ENCODE results near the gene MRPL47. TPM values are rescaled to one million over a fixed set of nuclear protein-coding genes. Genes with fewer than 3 reads are reported as not detected.

Gene MRPL47
- total and polyA plus RNA-seq, 2 of the 13 experiments (the other 11 are each of a cell fraction or from before 2014, with no cell fraction given), result 36.1 to 83.8 TPM

DNA sequence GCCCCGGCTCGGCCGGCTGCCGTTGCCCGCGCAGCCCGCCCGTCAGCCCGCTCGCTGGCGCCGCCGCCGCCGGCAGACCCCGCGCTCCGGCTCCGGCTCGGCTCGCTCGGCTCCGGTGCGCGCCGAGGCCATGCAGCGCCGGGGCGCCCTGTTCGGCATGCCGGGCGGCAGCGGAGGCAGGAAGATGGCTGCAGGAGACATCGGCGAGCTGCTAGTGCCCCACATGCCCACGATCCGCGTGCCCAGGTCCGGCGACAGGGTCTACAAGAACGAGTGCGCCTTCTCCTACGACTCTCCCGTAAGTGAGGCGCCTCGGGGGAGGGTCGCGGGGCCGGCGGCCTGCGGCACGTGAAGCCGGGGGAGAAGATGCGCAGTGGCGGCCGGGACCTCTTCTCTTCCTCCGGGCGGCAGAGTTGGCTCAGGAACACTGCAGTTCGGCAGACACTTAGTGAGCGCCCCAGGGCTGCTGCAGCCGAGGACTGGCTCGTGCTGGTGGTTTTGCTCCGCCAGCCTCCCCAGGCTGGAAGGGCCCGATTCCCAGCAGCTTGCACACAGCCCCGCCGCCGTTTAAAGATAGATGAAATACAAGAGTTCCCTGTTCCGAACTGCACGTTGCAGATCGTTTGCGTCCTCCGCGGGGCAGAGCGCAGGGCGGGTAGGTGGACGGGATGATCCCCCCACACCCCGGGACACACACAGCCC lies 48.8 kb upstream of the MRPL47 start (continued):
- TF ChIP-seq, protein P1, sequence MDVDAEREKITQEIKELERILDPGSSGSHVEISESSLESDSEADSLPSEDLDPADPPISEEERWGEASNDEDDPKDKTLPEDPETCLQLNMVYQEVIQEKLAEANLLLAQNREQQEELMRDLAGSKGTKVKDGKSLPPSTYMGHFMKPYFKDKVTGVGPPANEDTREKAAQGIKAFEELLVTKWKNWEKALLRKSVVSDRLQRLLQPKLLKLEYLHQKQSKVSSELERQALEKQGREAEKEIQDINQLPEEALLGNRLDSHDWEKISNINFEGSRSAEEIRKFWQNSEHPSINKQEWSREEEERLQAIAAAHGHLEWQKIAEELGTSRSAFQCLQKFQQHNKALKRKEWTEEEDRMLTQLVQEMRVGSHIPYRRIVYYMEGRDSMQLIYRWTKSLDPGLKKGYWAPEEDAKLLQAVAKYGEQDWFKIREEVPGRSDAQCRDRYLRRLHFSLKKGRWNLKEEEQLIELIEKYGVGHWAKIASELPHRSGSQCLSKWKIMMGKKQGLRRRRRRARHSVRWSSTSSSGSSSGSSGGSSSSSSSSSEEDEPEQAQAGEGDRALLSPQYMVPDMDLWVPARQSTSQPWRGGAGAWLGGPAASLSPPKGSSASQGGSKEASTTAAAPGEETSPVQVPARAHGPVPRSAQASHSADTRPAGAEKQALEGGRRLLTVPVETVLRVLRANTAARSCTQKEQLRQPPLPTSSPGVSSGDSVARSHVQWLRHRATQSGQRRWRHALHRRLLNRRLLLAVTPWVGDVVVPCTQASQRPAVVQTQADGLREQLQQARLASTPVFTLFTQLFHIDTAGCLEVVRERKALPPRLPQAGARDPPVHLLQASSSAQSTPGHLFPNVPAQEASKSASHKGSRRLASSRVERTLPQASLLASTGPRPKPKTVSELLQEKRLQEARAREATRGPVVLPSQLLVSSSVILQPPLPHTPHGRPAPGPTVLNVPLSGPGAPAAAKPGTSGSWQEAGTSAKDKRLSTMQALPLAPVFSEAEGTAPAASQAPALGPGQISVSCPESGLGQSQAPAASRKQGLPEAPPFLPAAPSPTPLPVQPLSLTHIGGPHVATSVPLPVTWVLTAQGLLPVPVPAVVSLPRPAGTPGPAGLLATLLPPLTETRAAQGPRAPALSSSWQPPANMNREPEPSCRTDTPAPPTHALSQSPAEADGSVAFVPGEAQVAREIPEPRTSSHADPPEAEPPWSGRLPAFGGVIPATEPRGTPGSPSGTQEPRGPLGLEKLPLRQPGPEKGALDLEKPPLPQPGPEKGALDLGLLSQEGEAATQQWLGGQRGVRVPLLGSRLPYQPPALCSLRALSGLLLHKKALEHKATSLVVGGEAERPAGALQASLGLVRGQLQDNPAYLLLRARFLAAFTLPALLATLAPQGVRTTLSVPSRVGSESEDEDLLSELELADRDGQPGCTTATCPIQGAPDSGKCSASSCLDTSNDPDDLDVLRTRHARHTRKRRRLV (CRISPR knock-in tag; IDR thresholded peaks at IDR 0.05), result no peak
- TF ChIP-seq, protein P2, sequence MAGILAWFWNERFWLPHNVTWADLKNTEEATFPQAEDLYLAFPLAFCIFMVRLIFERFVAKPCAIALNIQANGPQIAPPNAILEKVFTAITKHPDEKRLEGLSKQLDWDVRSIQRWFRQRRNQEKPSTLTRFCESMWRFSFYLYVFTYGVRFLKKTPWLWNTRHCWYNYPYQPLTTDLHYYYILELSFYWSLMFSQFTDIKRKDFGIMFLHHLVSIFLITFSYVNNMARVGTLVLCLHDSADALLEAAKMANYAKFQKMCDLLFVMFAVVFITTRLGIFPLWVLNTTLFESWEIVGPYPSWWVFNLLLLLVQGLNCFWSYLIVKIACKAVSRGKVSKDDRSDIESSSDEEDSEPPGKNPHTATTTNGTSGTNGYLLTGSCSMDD (CRISPR knock-in tag; IDR thresholded peaks at IDR 0.05), result no peak
- TF ChIP-seq KAT2B (IDR thresholded peaks at IDR 0.05; ENCODE audit: borderline replicate concordance, low read depth, low read length) (no peak), RBM22 (optimal IDR thresholded peaks at IDR 0.05; ENCODE audit: low read length) (no peak), ZNF713 (CRISPR knock-in tag; IDR thresholded peaks at IDR 0.05) (no peak), POLR2G (IDR thresholded peaks at IDR 0.05; ENCODE audit: low read depth, low read length) (peak; percentile 21), ZFP90 (CRISPR knock-in tag; IDR thresholded peaks at IDR 0.05; ENCODE audit: borderline replicate concordance) (no peak; the same call in 1 of the 2 replicates), MYNN (CRISPR knock-in tag; IDR thresholded peaks at IDR 0.05; ENCODE audit: low read depth) (0 out of 2 replicates have a peak, but pooled peaks have one; percentile 51), MXD4 (CRISPR knock-in tag; IDR thresholded peaks at IDR 0.05) (peak; percentile 61; the same call in 1 of the 2 replicates), ZNF83 (CRISPR knock-in tag; IDR thresholded peaks at IDR 0.05; ENCODE audit: borderline replicate concordance) (0 out of 2 replicates have a peak, but pooled peaks have one; percentile 38), IKZF1 (IDR thresholded peaks at IDR 0.05) (no peak), REPIN1 (CRISPR knock-in tag; IDR thresholded peaks at IDR 0.05; ENCODE audit: borderline replicate concordance, low read depth) (no peak), TBX3 (IDR thresholded peaks at IDR 0.05; ENCODE audit: borderline replicate concordance) (no peak), RARG (CRISPR knock-in tag; IDR thresholded peaks at IDR 0.05; ENCODE audit: low read depth) (no peak), JUNB (CRISPR knock-in tag; IDR thresholded peaks at IDR 0.05; ENCODE audit: borderline replicate concordance) (no peak)
- TF ChIP-seq, protein P3, sequence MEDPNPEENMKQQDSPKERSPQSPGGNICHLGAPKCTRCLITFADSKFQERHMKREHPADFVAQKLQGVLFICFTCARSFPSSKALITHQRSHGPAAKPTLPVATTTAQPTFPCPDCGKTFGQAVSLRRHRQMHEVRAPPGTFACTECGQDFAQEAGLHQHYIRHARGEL (CRISPR knock-in tag; IDR thresholded peaks at IDR 0.05), result no peak
- TF ChIP-seq, protein P4, sequence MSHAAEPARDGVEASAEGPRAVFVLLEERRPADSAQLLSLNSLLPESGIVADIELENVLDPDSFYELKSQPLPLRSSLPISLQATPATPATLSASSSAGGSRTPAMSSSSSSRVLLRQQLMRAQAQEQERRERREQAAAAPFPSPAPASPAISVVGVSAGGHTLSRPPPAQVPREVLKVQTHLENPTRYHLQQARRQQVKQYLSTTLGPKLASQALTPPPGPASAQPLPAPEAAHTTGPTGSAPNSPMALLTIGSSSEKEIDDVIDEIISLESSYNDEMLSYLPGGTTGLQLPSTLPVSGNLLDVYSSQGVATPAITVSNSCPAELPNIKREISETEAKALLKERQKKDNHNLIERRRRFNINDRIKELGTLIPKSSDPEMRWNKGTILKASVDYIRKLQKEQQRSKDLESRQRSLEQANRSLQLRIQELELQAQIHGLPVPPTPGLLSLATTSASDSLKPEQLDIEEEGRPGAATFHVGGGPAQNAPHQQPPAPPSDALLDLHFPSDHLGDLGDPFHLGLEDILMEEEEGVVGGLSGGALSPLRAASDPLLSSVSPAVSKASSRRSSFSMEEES (CRISPR knock-in tag; IDR thresholded peaks at IDR 0.05), result 0 out of 2 replicates have a peak, but pooled peaks have one; percentile 31
- TF ChIP-seq, protein P5, sequence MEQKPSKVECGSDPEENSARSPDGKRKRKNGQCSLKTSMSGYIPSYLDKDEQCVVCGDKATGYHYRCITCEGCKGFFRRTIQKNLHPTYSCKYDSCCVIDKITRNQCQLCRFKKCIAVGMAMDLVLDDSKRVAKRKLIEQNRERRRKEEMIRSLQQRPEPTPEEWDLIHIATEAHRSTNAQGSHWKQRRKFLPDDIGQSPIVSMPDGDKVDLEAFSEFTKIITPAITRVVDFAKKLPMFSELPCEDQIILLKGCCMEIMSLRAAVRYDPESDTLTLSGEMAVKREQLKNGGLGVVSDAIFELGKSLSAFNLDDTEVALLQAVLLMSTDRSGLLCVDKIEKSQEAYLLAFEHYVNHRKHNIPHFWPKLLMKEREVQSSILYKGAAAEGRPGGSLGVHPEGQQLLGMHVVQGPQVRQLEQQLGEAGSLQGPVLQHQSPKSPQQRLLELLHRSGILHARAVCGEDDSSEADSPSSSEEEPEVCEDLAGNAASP (CRISPR knock-in tag; IDR thresholded peaks at IDR 0.05; ENCODE audit: borderline replicate concordance), result no peak
